Nephron (organoid): ENCODE results near the gene DENND4A.

Experiments used
- H3K27ac Mint-ChIP-seq, 3 experiments: 2 replicates each; pipeline ENCODE4 v1.8.0; 2020; ENCODE audit warnings: mixed read lengths in 3 of 3, mild to moderate bottlenecking in 2 of 3, moderate library complexity in 1 of 3
- H3K27me3 Mint-ChIP-seq: 2 replicates; pipeline ENCODE4 v1.8.0; 2021; ENCODE audit warnings: low read depth, mild to moderate bottlenecking, moderate library complexity, mixed read lengths
- H3K36me3 Mint-ChIP-seq: 2 replicates; pipeline ENCODE4 v1.8.0; 2020; ENCODE audit warnings: low read depth, mixed read lengths
- H3K4me1 Mint-ChIP-seq: 2 replicates; pipeline ENCODE4 v1.8.0; 2020; ENCODE audit warnings: mixed read lengths
- H3K4me3 Mint-ChIP-seq, 3 experiments: 2 replicates each; pipeline ENCODE4 v1.8.0; 2020; ENCODE audit warnings: mild to moderate bottlenecking in 3 of 3, mixed read lengths in 3 of 3, moderate library complexity in 2 of 3
- H3K9me3 Mint-ChIP-seq: 2 replicates; pipeline ENCODE4 v1.8.0; 2020; ENCODE audit warnings: mixed read lengths
- TF ChIP-seq, protein P1 (sequence below), 3 experiments: fragments of 200-600 bp; sonication (generic); IDR thresholded peaks; one replicate each; pipeline ENCODE4 v1.5.0; 2021; ENCODE audit warnings: antibody characterized with exemption in 3 of 3; ENCODE audit not compliant: unreplicated experiment in 3 of 3

Gene DENND4A

DNA sequence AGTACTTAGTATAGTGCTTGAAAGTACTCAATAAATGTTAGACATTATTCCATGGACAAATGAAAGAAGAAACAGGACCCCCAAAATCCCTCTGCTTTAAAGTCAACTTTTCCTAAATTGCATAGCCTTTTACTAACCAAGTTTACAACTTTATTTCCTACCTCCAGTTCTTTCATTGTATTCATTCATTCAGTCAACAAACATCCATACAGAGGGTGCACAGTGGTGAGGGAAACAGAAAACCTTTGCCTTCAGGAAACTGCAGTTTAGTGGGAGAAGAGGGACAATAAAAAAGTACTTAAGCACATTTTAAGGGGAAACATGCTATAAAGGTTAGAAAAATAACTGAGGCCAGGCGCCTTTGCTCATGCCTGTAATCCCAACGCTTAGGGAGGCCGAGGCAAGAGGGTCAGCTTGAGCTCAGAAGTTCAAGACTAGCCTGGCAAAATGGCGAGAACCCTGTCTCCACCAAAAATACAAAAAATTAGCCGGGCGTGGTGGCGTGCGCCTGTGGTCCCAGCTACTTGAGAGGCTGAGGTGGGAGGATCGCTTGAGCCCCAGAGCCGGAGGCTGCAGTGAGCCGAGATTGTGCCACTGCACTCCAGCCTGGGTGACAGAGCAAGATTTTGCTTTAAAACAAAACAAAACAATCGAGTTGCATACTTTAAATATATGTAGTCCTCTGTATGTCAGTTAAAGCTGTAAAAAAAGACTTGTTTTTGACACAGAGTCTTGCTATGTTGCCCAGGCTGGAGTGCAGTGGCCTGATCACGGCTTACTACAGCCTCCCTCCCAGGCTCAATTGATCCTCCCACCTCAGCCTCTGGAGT lies 1.1 kb upstream of the DENND4A start:
- Mint-ChIP-seq H3K27me3 (peaks cover 3% of the 10 kb centered on the region), H3K36me3 (no peaks in the 10 kb centered on the region), H3K4me3 (peak overlapping the region; percentile 89 to 94 (median 93)), H3K9me3 (no peaks in the 10 kb centered on the region), H3K27ac (peak overlapping the region; percentile 88 to 97 (median 96)), H3K4me1 (peaks cover 33% of the 10 kb centered on the region)
- TF ChIP-seq, protein P1, sequence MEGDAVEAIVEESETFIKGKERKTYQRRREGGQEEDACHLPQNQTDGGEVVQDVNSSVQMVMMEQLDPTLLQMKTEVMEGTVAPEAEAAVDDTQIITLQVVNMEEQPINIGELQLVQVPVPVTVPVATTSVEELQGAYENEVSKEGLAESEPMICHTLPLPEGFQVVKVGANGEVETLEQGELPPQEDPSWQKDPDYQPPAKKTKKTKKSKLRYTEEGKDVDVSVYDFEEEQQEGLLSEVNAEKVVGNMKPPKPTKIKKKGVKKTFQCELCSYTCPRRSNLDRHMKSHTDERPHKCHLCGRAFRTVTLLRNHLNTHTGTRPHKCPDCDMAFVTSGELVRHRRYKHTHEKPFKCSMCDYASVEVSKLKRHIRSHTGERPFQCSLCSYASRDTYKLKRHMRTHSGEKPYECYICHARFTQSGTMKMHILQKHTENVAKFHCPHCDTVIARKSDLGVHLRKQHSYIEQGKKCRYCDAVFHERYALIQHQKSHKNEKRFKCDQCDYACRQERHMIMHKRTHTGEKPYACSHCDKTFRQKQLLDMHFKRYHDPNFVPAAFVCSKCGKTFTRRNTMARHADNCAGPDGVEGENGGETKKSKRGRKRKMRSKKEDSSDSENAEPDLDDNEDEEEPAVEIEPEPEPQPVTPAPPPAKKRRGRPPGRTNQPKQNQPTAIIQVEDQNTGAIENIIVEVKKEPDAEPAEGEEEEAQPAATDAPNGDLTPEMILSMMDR (IDR thresholded peaks at IDR 0.05; ENCODE audit: unreplicated experiment in 3 of 3) = no peak

DNA sequence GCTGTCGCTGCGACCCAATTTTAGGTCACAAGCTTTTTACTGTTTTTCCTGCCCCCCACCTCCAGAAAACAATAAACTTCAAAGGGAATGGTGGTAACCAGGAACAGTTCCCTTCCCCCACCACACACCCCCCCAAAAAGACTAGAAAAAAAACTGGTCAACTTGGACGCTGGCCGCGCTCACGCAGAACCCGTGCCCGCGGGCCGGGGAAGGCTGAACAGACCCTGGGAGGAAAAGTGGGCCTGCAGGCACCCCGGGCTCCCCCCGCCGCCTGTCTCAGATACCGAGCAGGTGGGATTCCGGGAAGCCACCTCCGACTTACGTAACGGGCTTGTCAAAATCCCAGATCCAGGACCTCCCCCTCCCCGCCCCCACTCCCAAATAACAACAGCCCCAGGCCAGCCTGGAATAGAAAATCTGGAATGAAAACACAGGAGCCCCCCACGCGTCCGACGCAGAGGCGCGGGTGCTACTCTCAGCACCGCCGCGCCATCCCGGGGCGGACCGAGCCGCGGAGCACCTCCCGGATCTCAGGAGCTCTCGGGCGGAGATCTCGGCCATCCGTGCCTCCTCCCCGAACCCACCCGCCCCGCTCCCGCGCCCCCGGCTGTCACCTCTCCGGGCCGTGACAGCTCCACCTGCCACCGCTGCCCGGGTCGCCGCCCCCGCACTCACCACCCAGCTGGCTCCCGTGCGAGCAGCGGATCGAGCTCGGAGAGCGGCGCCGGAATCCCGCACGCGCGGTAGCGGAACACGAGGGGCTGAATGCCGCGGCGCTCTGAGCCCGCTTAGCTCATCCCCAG lies 557 bp downstream of the DENND4A start:
- no peaks in the 10 kb centered on the region for H3K27me3 Mint-ChIP-seq
- peaks cover 29% of the 10 kb centered on the region for H3K4me1 Mint-ChIP-seq
- peak overlapping the region; percentile 88 to 97 (median 92) for H3K27ac Mint-ChIP-seq
- H3K4me3 Mint-ChIP-seq = peak overlapping the region; percentile 89 to 94 (median 93)
- H3K36me3 Mint-ChIP-seq = no peaks in the 10 kb centered on the region
- no peaks in the 10 kb centered on the region for H3K9me3 Mint-ChIP-seq
- TF ChIP-seq, protein P1 (IDR thresholded peaks at IDR 0.05; ENCODE audit: unreplicated experiment in 3 of 3) = no peak

DNA sequence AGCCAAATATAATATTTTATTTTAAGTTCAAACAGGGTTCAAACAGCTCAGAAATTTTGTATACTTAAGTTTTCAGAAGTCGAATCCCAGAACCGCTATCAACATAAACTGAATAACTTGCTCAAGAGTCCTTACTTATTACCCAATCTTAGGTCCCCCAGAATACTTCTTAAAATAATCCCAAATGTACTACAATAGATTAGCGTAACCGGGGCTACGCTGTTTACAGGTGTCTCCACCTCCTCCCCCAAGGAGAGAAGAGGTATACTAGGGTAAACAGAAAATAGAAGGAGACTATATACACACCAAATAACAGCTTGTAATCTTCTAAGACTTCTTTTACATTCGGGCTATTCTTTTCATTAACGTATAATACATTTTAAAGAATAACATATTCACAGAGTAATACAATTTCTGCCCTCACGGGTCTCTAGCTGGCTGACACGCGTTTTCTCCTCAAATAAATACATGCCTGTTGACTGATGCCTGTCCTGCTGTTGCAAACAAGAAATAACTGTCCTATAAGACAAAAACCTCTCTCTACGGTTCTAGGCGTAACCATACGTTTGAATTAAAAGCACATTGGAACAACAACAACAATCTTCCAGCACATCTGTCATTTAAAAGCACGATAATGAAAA lies 1.3 kb downstream of the DENND4A start:
- Mint-ChIP-seq H3K4me1 (peaks cover 22% of the 10 kb centered on the region), H3K9me3 (no peaks in the 10 kb centered on the region), H3K36me3 (no peaks in the 10 kb centered on the region), H3K27me3 (no peaks in the 10 kb centered on the region), H3K4me3 (peak overlapping the region; percentile 89 to 94 (median 90)), H3K27ac (peak overlapping the region; percentile 76 to 92 (median 78))
- TF ChIP-seq, protein P1 (IDR thresholded peaks at IDR 0.05; ENCODE audit: unreplicated experiment in 3 of 3) = no peak

DNA sequence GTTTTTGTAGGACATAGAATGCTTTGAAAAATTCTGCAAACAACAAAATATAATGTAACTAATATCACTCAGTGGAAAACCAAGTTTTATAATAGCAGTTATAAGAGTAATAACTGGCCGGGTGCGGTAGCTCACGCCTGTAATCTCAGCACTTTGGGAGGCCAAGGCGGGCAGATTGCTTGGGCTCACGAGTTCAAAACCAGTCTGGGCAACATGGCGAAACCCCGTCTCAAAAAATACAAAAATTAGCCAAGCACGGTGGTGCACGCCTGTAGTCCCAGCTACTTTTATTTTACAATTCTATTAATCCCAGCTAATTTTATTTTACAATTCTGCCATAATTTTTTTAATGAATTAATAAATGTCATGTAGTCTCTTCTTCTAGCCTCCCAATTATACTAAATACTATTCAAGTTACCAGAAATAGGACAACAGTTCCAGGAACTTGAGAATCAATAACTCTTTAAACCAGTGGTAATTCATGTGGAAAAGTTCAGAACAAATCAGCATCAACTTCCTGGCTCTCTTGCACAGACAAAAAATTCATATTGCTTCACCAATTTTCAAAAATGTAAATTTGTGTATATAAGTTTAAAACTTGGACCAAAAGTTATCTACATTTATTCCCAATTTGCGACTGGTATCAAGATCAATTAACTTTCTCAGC lies 2.2 kb downstream of the DENND4A start:
- Mint-ChIP-seq H3K36me3 (no peaks in the 10 kb centered on the region), H3K27me3 (no peaks in the 10 kb centered on the region), H3K9me3 (no peaks in the 10 kb centered on the region), H3K4me3 (peak overlapping the region; percentile 89 to 94 (median 90)), H3K27ac (no peak overlapping the region), H3K4me1 (peaks cover 22% of the 10 kb centered on the region)
- TF ChIP-seq, protein P1 (IDR thresholded peaks at IDR 0.05; ENCODE audit: unreplicated experiment in 3 of 3) = no peak

DNA sequence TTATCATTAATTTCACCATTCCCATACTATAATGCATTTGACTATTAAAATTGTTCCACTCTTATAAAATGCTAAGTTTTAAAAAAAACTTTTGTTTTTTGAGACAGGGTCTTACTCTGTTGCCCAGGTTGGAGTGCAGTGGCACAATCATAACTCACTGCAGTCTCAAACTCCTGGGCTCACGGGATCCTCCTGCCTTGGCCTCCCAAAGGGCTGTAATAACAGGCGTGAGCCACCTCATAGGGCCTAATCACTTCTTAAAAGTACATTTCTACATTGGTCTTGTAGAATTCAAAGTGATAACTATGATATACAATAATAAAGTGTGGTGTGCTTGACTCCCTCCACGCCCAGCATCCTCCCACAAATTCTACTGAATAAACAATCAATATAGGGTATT lies 3.0 kb downstream of the DENND4A start:
- Mint-ChIP-seq H3K27me3 (no peaks in the 10 kb centered on the region), H3K4me1 (peaks cover 22% of the 10 kb centered on the region), H3K4me3 (peak overlapping the region in 2 of 3 experiments; percentile 35 to 64), H3K9me3 (no peaks in the 10 kb centered on the region), H3K36me3 (no peaks in the 10 kb centered on the region), H3K27ac (no peak overlapping the region)
- TF ChIP-seq, protein P1 (IDR thresholded peaks at IDR 0.05; ENCODE audit: unreplicated experiment in 3 of 3) = no peak
